Tibial nerve (tissue), 4 donors: ENCODE data around the gene PEF1. TPM values are rescaled to one million over a fixed set of nuclear protein-coding genes. Genes with fewer than 3 reads are reported as not detected.
A peak's percentile ranks its signal among the peaks of the same experiment; 100 is the strongest.

Experiments
- DNase-seq, 2 donors: peaks; one replicate each; pipeline ENCODE4 v3.0.0-alpha.2; 2019; ENCODE audit warnings: low spot score in 2 of 2
- H3K27ac ChIP-seq, 4 donors: fragments of 200-600 bp; sonication (generic) in 3 of 4; one replicate each; pipeline ENCODE4 v1.5.1; 2017 to 2019; ENCODE audit warnings: mild to moderate bottlenecking in 1 of 4
- H3K27me3 ChIP-seq, 2 donors: fragments of 200-600 bp; sonication (generic) in 1 of 2; one replicate each; pipeline versions ENCODE4 v1.5.1 to v1.6.0; 2017 to 2019
- H3K36me3 ChIP-seq, 3 donors: fragments of 200-600 bp; sonication (generic); one replicate each; pipeline ENCODE4 v1.5.1; 2018 to 2019
- H3K4me1 ChIP-seq, 4 donors: fragments of 200-600 bp; sonication (generic) in 3 of 4; one replicate each; pipeline ENCODE4 v1.5.1; 2017 to 2019
- H3K4me3 ChIP-seq, 4 donors: fragments of 200-600 bp; sonication (generic) in 3 of 4; one replicate each; pipeline ENCODE4 v1.5.1; 2017 to 2019; ENCODE audit warnings: mild to moderate bottlenecking in 1 of 4, moderate library complexity in 1 of 4
- H3K9me3 ChIP-seq, 4 donors: fragments of 200-600 bp; sonication (generic) in 3 of 4; one replicate each; pipeline ENCODE4 v1.5.1; 2017 to 2019
- CTCF ChIP-seq, 5 experiments: fragments of 200-600 bp in 3 of 5; fragments of 450-650 bp in 2 of 5; sonication (generic) in 3 of 5; IDR thresholded peaks; one replicate each; pipeline ENCODE4 v1.5.1; 2016 to 2019; ENCODE audit warnings: antibody characterized with exemption in 5 of 5, mild to moderate bottlenecking in 3 of 5, moderate library complexity in 2 of 5
- EP300 ChIP-seq, 2 donors: sonication (generic); formaldehyde crosslinking; IDR thresholded peaks; one replicate each; pipeline ENCODE4 v1.6.1; 2017; ENCODE audit warnings: antibody characterized with exemption in 2 of 2, mild to moderate bottlenecking in 1 of 2
- POLR2A ChIP-seq, 2 donors: fragments of 450-650 bp; IDR thresholded peaks; one replicate each; pipeline ENCODE4 v1.6.1; 2017; ENCODE audit warnings: antibody characterized with exemption in 2 of 2, mild to moderate bottlenecking in 2 of 2, moderate library complexity in 2 of 2
- WGBS, 2 donors: methylation state at CpG; one replicate each; pipeline ENCODE4 v1.1.5; 2018; 5-methylcytosine and 5-hydroxymethylcytosine counted together
- total RNA-seq, 4 donors: library from RNA; depleted of rRNA; stranded (reverse); fragments of >200 nt; gene quantifications; one replicate each; pipeline ENCODE4 v1.1.0, GENCODE V29; 2016

PEF1 gene
- total RNA-seq, 4 donors from 2014 or later = 62.5 to 108 (median 89.7) TPM

- TF ChIP-seq POLR2A (IDR thresholded peaks at IDR 0.05) = no peak
- no peak for TF ChIP-seq CTCF (IDR thresholded peaks at IDR 0.05)
- TF ChIP-seq EP300 (IDR thresholded peaks at IDR 0.05) = no peak
- 60 to 65% methylated on average over 2 of the region's 2 CpGs for WGBS, 2 donors
- H3K4me1 ChIP-seq = no peaks in the 10 kb centered on the region
These were observed 44.0 kb downstream of the PEF1 start for GRCh38 chr1:31600641-31601040.

GRCh38 chr1:31598980-31599379 lies 45.7 kb downstream of the PEF1 start:
- H3K4me1 ChIP-seq = no peaks in the 10 kb centered on the region
- no peak overlapping the region for H3K4me3 ChIP-seq
- H3K9me3 ChIP-seq = no peaks in the 10 kb centered on the region
- H3K27me3 ChIP-seq = no peaks in the 10 kb centered on the region
- DNase-seq = no peak
- 87 to 92% methylated on average over 7 of the region's 7 CpGs for WGBS, 2 donors
- TF ChIP-seq EP300 (IDR thresholded peaks at IDR 0.05) = no peak
- TF ChIP-seq CTCF (IDR thresholded peaks at IDR 0.05) = no peak
- no peaks in the 10 kb centered on the region for H3K36me3 ChIP-seq
- H3K27ac ChIP-seq = no peak overlapping the region

More at GRCh38 chr1:31600641-31601040, 44.0 kb downstream of the PEF1 start:
- no peaks in the 10 kb centered on the region for H3K36me3 ChIP-seq
- H3K27ac ChIP-seq = no peak overlapping the region
- DNase-seq = no peak
- H3K9me3 ChIP-seq = no peaks in the 10 kb centered on the region
- H3K27me3 ChIP-seq = no peaks in the 10 kb centered on the region
- no peak overlapping the region for H3K4me3 ChIP-seq

GRCh38 chr1:31596737-31597097 lies 48.0 kb downstream of the PEF1 start:
- Histone ChIP-seq H3K9me3 (no peaks in the 10 kb centered on the region), H3K36me3 (no peaks in the 10 kb centered on the region), H3K27ac (no peak overlapping the region), H3K4me1 (no peaks in the 10 kb centered on the region), H3K27me3 (no peaks in the 10 kb centered on the region), H3K4me3 (no peak overlapping the region)
- WGBS, 2 donors = 53 to 54% methylated on average over 6 of the region's 6 CpGs
- DNase-seq = no peak
- TF ChIP-seq EP300 (IDR thresholded peaks at IDR 0.05) = no peak
- no peak for TF ChIP-seq POLR2A (IDR thresholded peaks at IDR 0.05)
- no peak for TF ChIP-seq CTCF (IDR thresholded peaks at IDR 0.05)

GRCh38 chr1:31595836-31596736 lies 48.6 kb downstream of the PEF1 start:
- DNase-seq = no peak
- no peaks in the 10 kb centered on the region for H3K36me3 ChIP-seq
- no peaks in the 10 kb centered on the region for H3K4me1 ChIP-seq
- H3K9me3 ChIP-seq = no peaks in the 10 kb centered on the region
- TF ChIP-seq CTCF (IDR thresholded peaks at IDR 0.05) (no peak), POLR2A (IDR thresholded peaks at IDR 0.05) (no peak), EP300 (IDR thresholded peaks at IDR 0.05) (no peak)
- H3K4me3 ChIP-seq = no peak overlapping the region
- no peaks in the 10 kb centered on the region for H3K27me3 ChIP-seq
- no peak overlapping the region for H3K27ac ChIP-seq
- 89 to 90% methylated on average over 4 of the region's 4 CpGs for WGBS, 2 donors

- WGBS, 2 donors = 41 to 44% methylated on average over 10 of the region's 10 CpGs
- DNase-seq = peak; percentile 57 to 83
These were observed 50.7 kb downstream of the PEF1 start for GRCh38 chr1:31593770-31594632.

More at GRCh38 chr1:31593770-31594632, 50.7 kb downstream of the PEF1 start:
- TF ChIP-seq EP300 (IDR thresholded peaks at IDR 0.05) = no peak
- peak; percentile 58 to 82 (median 73) for TF ChIP-seq CTCF (IDR thresholded peaks at IDR 0.05)
- peaks cover 0 to 4% of the 10 kb centered on the region in 2 donors for H3K27me3 ChIP-seq
- H3K27ac ChIP-seq = no peak overlapping the region
- no peaks in the 10 kb centered on the region for H3K36me3 ChIP-seq
- peaks cover 0 to 4% (median 1%) of the 10 kb centered on the region in 4 donors for H3K4me1 ChIP-seq
- no peaks in the 10 kb centered on the region for H3K9me3 ChIP-seq
- H3K4me3 ChIP-seq = no peak overlapping the region
